ENCODE results near the gene MN1. TPM values are rescaled to one million over a fixed set of nuclear protein-coding genes. Genes with fewer than 3 reads are reported as not detected.

Gene MN1
- total RNA-seq, 1 experiment from 2014 or later, result 4.5 TPM

GRCh38 chr22:27731621-27732020 is 69.9 kb downstream of the MN1 start:
- Histone ChIP-seq H3K27me3 (replicated peaks) (no peaks in the 10 kb centered on the region), H3K4me3 (no peak overlapping the region), H3K9me3 (replicated peaks) (no peaks in the 10 kb centered on the region), H3K27ac (no peak overlapping the region), H3K36me3 (no peaks in the 10 kb centered on the region), H3K4me1 (replicated peaks) (peaks cover 32% of the 10 kb centered on the region)
- no peak for DNase-seq (ENCODE audit: low read depth in 1 of 2, low spot score in 2 of 2)

- no peaks in the 10 kb centered on the region for H3K9me3 ChIP-seq (replicated peaks)
- H3K4me3 ChIP-seq, result no peak overlapping the region
- DNase-seq (ENCODE audit: low read depth in 1 of 2, low spot score in 2 of 2), result no peak
- H3K27me3 ChIP-seq (replicated peaks), result no peaks in the 10 kb centered on the region
- no peaks in the 10 kb centered on the region for H3K36me3 ChIP-seq
- no peak overlapping the region for H3K27ac ChIP-seq
- H3K4me1 ChIP-seq (replicated peaks), result peaks cover 40% of the 10 kb centered on the region
Measured at GRCh38 chr22:27730641-27731433, 70.7 kb downstream of the MN1 start.

GRCh38 chr22:27729246-27729645 is 72.3 kb downstream of the MN1 start:
- Histone ChIP-seq H3K4me1 (replicated peaks) (peaks cover 45% of the 10 kb centered on the region), H3K27ac (peak overlapping the region; percentile 26), H3K4me3 (no peak overlapping the region), H3K27me3 (replicated peaks) (no peaks in the 10 kb centered on the region), H3K36me3 (no peaks in the 10 kb centered on the region), H3K9me3 (replicated peaks) (no peaks in the 10 kb centered on the region)
- DNase-seq (ENCODE audit: low read depth in 1 of 2, low spot score in 2 of 2), result peak in 1 of 2 experiments; percentile 54

GRCh38 chr22:27727673-27728451 is 73.7 kb downstream of the MN1 start:
- no peaks in the 10 kb centered on the region for H3K27me3 ChIP-seq (replicated peaks)
- no peak for DNase-seq (ENCODE audit: low read depth in 1 of 2, low spot score in 2 of 2)

GRCh38 chr22:27726686-27727449 is 74.7 kb downstream of the MN1 start:
- no peaks in the 10 kb centered on the region for H3K36me3 ChIP-seq
- H3K9me3 ChIP-seq (replicated peaks), result no peaks in the 10 kb centered on the region
- DNase-seq (ENCODE audit: low read depth in 1 of 2, low spot score in 2 of 2), result peak; percentile 98
- H3K27ac ChIP-seq, result peak overlapping the region; percentile 95
- peaks cover 45% of the 10 kb centered on the region for H3K4me1 ChIP-seq (replicated peaks)
- H3K27me3 ChIP-seq (replicated peaks), result no peaks in the 10 kb centered on the region
- H3K4me3 ChIP-seq, result no peak overlapping the region

More at GRCh38 chr22:27727673-27728451, 73.7 kb downstream of the MN1 start:
- no peaks in the 10 kb centered on the region for H3K36me3 ChIP-seq
- peaks cover 45% of the 10 kb centered on the region for H3K4me1 ChIP-seq (replicated peaks)
- H3K27ac ChIP-seq, result peak overlapping the region; percentile 95
- no peaks in the 10 kb centered on the region for H3K9me3 ChIP-seq (replicated peaks)
- H3K4me3 ChIP-seq, result no peak overlapping the region

- DNase-seq (ENCODE audit: low read depth in 1 of 2, low spot score in 2 of 2), result peak in 1 of 2 experiments; percentile 62
- Histone ChIP-seq H3K27ac (peak overlapping the region; percentile 95), H3K4me1 (replicated peaks) (peaks cover 45% of the 10 kb centered on the region), H3K4me3 (no peak overlapping the region), H3K36me3 (no peaks in the 10 kb centered on the region), H3K9me3 (replicated peaks) (no peaks in the 10 kb centered on the region), H3K27me3 (replicated peaks) (no peaks in the 10 kb centered on the region)
Measured at GRCh38 chr22:27726331-27726685, 75.2 kb downstream of the MN1 start.

GRCh38 chr22:27725661-27726060 is 75.9 kb downstream of the MN1 start:
- H3K9me3 ChIP-seq (replicated peaks), result no peaks in the 10 kb centered on the region
- H3K36me3 ChIP-seq, result no peaks in the 10 kb centered on the region
- no peak overlapping the region for H3K4me3 ChIP-seq
- DNase-seq (ENCODE audit: low read depth in 1 of 2, low spot score in 2 of 2), result no peak
- peaks cover 45% of the 10 kb centered on the region for H3K4me1 ChIP-seq (replicated peaks)
- H3K27ac ChIP-seq, result peak overlapping the region; percentile 95
- H3K27me3 ChIP-seq (replicated peaks), result no peaks in the 10 kb centered on the region

GRCh38 chr22:27724709-27725108 is 76.8 kb downstream of the MN1 start:
- Histone ChIP-seq H3K9me3 (replicated peaks) (no peaks in the 10 kb centered on the region), H3K4me1 (replicated peaks) (peaks cover 49% of the 10 kb centered on the region), H3K4me3 (no peak overlapping the region), H3K27me3 (replicated peaks) (no peaks in the 10 kb centered on the region), H3K36me3 (no peaks in the 10 kb centered on the region), H3K27ac (no peak overlapping the region)
- no peak for DNase-seq (ENCODE audit: low read depth in 1 of 2, low spot score in 2 of 2)

GRCh38 chr22:27724157-27724556 is 77.4 kb downstream of the MN1 start:
- Histone ChIP-seq H3K4me1 (replicated peaks) (peaks cover 49% of the 10 kb centered on the region), H3K9me3 (replicated peaks) (no peaks in the 10 kb centered on the region), H3K36me3 (no peaks in the 10 kb centered on the region), H3K4me3 (no peak overlapping the region), H3K27me3 (replicated peaks) (no peaks in the 10 kb centered on the region), H3K27ac (no peak overlapping the region)
- DNase-seq (ENCODE audit: low read depth in 1 of 2, low spot score in 2 of 2), result no peak

- peaks cover 49% of the 10 kb centered on the region for H3K4me1 ChIP-seq (replicated peaks)
- no peaks in the 10 kb centered on the region for H3K27me3 ChIP-seq (replicated peaks)
- DNase-seq (ENCODE audit: low read depth in 1 of 2, low spot score in 2 of 2), result no peak
- H3K27ac ChIP-seq, result no peak overlapping the region
- H3K9me3 ChIP-seq (replicated peaks), result no peaks in the 10 kb centered on the region
- no peak overlapping the region for H3K4me3 ChIP-seq
- H3K36me3 ChIP-seq, result no peaks in the 10 kb centered on the region
Measured at GRCh38 chr22:27723708-27724107, 77.8 kb downstream of the MN1 start.

- no peaks in the 10 kb centered on the region for H3K36me3 ChIP-seq
- H3K4me3 ChIP-seq, result no peak overlapping the region
- H3K27me3 ChIP-seq (replicated peaks), result no peaks in the 10 kb centered on the region
- DNase-seq (ENCODE audit: low read depth in 1 of 2, low spot score in 2 of 2), result no peak
- H3K4me1 ChIP-seq (replicated peaks), result peaks cover 49% of the 10 kb centered on the region
- H3K27ac ChIP-seq, result no peak overlapping the region
- H3K9me3 ChIP-seq (replicated peaks), result no peaks in the 10 kb centered on the region
Measured at GRCh38 chr22:27723158-27723557, 78.4 kb downstream of the MN1 start.

- no peak for DNase-seq (ENCODE audit: low read depth in 1 of 2, low spot score in 2 of 2)
Measured at GRCh38 chr22:27720860-27721259, 80.7 kb downstream of the MN1 start.

GRCh38 chr22:27719535-27720227 is 81.9 kb downstream of the MN1 start:
- H3K36me3 ChIP-seq, result no peaks in the 10 kb centered on the region
- H3K4me1 ChIP-seq (replicated peaks), result peaks cover 32% of the 10 kb centered on the region
- DNase-seq (ENCODE audit: low read depth in 1 of 2, low spot score in 2 of 2), result peak; percentile 83 to 84
- no peak overlapping the region for H3K4me3 ChIP-seq
- H3K9me3 ChIP-seq (replicated peaks), result no peaks in the 10 kb centered on the region
- no peaks in the 10 kb centered on the region for H3K27me3 ChIP-seq (replicated peaks)
- peak overlapping the region; percentile 89 for H3K27ac ChIP-seq

More at GRCh38 chr22:27720860-27721259, 80.7 kb downstream of the MN1 start:
- Histone ChIP-seq H3K9me3 (replicated peaks) (no peaks in the 10 kb centered on the region), H3K4me3 (no peak overlapping the region), H3K36me3 (no peaks in the 10 kb centered on the region), H3K27ac (no peak overlapping the region), H3K27me3 (replicated peaks) (no peaks in the 10 kb centered on the region), H3K4me1 (replicated peaks) (peaks cover 37% of the 10 kb centered on the region)

Data from SJSA1 (cell line).